ENCODE measurements around the gene MAP6.

Gene MAP6

GRCh38 chr11:75625991-75626888 lies 42.6 kb downstream of the MAP6 start:
- H3F3A ChIP-seq (ENCODE audit: insufficient read depth, low read length): no peaks in the 10 kb centered on the region
- H4K20me1 ChIP-seq (ENCODE audit: insufficient read depth, low read length): no peaks in the 10 kb centered on the region
- H3K27ac ChIP-seq (ENCODE audit: low read depth, low read length, poor library complexity, severe bottlenecking): no peak overlapping the region
- no peak overlapping the region for H2AFZ ChIP-seq (ENCODE audit: low read length)
- no peaks in the 10 kb centered on the region for H3K9me2 ChIP-seq (ENCODE audit: low read depth, low read length)
- no peak overlapping the region for H3K4me3 ChIP-seq (ENCODE audit: low read depth, low read length, poor library complexity, severe bottlenecking)
- no peaks in the 10 kb centered on the region for H3K4me1 ChIP-seq (ENCODE audit: insufficient read depth, low read length, severe bottlenecking)
- H3K79me2 ChIP-seq (ENCODE audit: insufficient read depth, low read length): no peaks in the 10 kb centered on the region
- TF ChIP-seq CTCF (IDR thresholded peaks at IDR 0.05; ENCODE audit: low read length) (no peak), EZH2 (IDR thresholded peaks at IDR 0.05; ENCODE audit: borderline replicate concordance, low read length) (no peak)
- 0 out of 2 replicates have a peak, but pooled peaks cover 4% of the 10 kb centered on the region for H3K27me3 ChIP-seq (ENCODE audit: insufficient read depth, low read length)
- H3K36me3 ChIP-seq (ENCODE audit: insufficient read depth, low read length): no peaks in the 10 kb centered on the region
- no peaks in the 10 kb centered on the region for H3K9me3 ChIP-seq (ENCODE audit: low read length)
- no peak overlapping the region for H3K9ac ChIP-seq (ENCODE audit: low read length)
- H3K4me2 ChIP-seq (ENCODE audit: low read length): no peak overlapping the region

DNA sequence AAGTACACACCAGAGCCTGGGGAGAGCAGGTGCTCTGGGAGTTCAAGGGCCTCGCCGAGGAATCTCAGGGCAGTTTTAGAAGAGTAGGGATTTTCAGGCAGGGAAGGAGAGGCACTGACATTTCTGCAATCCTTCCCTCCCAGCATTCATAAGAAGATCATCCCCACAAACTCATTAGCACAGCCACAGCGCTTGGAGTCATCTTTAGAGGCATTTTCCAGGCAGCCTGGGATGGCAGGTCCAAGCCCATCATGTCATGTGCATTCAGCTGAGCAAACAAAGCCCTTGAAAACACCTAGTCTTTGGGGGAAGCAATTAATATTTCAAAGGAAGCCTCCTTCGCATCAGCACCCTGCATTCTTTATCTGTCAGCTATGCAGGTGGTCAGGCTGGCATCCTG lies 43.8 kb downstream of the MAP6 start:
- Histone ChIP-seq H2AFZ (ENCODE audit: low read length) (no peak overlapping the region), H3K9me2 (ENCODE audit: low read depth, low read length) (no peaks in the 10 kb centered on the region), H3K36me3 (ENCODE audit: insufficient read depth, low read length) (no peaks in the 10 kb centered on the region), H3K4me1 (ENCODE audit: insufficient read depth, low read length, severe bottlenecking) (no peaks in the 10 kb centered on the region), H4K20me1 (ENCODE audit: insufficient read depth, low read length) (no peaks in the 10 kb centered on the region), H3K4me3 (ENCODE audit: low read depth, low read length, poor library complexity, severe bottlenecking) (no peak overlapping the region), H3K27ac (ENCODE audit: low read depth, low read length, poor library complexity, severe bottlenecking) (no peak overlapping the region), H3K27me3 (ENCODE audit: insufficient read depth, low read length) (0 out of 2 replicates have a peak, but pooled peaks cover 4% of the 10 kb centered on the region), H3K4me2 (ENCODE audit: low read length) (no peak overlapping the region), H3K9ac (ENCODE audit: low read length) (no peak overlapping the region), H3F3A (ENCODE audit: insufficient read depth, low read length) (no peaks in the 10 kb centered on the region), H3K9me3 (ENCODE audit: low read length) (no peaks in the 10 kb centered on the region), H3K79me2 (ENCODE audit: insufficient read depth, low read length) (no peaks in the 10 kb centered on the region)
- TF ChIP-seq EZH2 (IDR thresholded peaks at IDR 0.05; ENCODE audit: borderline replicate concordance, low read length) (no peak), CTCF (IDR thresholded peaks at IDR 0.05; ENCODE audit: low read length) (no peak)

DNA sequence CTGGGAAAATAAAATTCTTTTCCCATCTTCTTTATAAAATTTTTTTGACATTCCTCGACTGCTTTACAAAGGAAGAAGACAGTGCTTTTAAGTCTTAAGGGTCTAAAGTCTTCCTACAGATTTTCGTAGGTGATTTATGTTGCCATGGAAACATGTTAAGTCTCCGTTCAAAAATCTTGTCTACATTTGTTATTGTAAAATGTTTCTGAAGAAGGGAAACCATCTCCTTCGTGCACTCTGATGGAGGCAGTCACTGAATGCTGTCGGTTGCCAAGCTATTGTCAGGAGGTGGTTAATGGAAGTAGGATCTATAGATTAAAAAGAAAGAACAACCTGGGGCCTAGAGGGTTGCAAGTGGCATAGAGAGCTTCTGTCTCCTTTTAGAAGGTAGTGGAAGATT lies 52.6 kb downstream of the MAP6 start:
- Histone ChIP-seq H3K4me3 (ENCODE audit: low read depth, low read length, poor library complexity, severe bottlenecking) (no peak overlapping the region), H3K4me2 (ENCODE audit: low read length) (no peak overlapping the region), H3K4me1 (ENCODE audit: insufficient read depth, low read length, severe bottlenecking) (no peaks in the 10 kb centered on the region), H3K9ac (ENCODE audit: low read length) (no peak overlapping the region), H3K9me3 (ENCODE audit: low read length) (no peaks in the 10 kb centered on the region), H3K27ac (ENCODE audit: low read depth, low read length, poor library complexity, severe bottlenecking) (no peak overlapping the region), H3K27me3 (ENCODE audit: insufficient read depth, low read length) (peaks cover 4% of the 10 kb centered on the region; the same call in 1 of the 2 replicates), H3K79me2 (ENCODE audit: insufficient read depth, low read length) (no peaks in the 10 kb centered on the region), H3F3A (ENCODE audit: insufficient read depth, low read length) (no peaks in the 10 kb centered on the region), H2AFZ (ENCODE audit: low read length) (no peak overlapping the region), H3K36me3 (ENCODE audit: insufficient read depth, low read length) (no peaks in the 10 kb centered on the region), H3K9me2 (ENCODE audit: low read depth, low read length) (no peaks in the 10 kb centered on the region), H4K20me1 (ENCODE audit: insufficient read depth, low read length) (no peaks in the 10 kb centered on the region)
- TF ChIP-seq EZH2 (IDR thresholded peaks at IDR 0.05; ENCODE audit: borderline replicate concordance, low read length) (no peak), CTCF (IDR thresholded peaks at IDR 0.05; ENCODE audit: low read length) (no peak)

Data from OCI-LY1 (cell line).